ENCODE results near the gene FBXL7.

The FBXL7 gene

GRCh38 chr5:15499528-15500324, at the start of gene FBXL7:
Gene FBXL7 (plus strand): TSS chr5:15500180.
- DNase-seq: no peak

DNA sequence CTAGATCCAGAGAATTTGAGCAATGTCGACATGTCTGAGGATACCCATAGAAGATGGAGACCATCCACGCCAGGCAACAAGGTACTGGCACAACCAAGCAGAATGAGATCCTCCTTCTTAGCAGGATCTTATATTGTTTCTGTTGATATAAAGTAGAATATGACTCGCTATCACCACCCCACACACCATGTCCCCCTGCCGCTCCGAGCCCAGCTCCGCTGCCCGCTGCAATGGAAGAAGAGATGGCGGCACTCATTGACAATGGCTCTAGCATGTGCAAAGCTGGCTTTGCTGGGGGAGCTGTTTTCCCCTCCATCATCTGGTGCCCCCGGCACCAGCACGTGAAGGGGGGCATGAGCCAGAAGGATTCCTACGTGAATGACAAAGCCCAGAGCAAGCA, 49.5 kb upstream of the FBXL7 start:
- no peak for DNase-seq

- no peak for DNase-seq
These were observed 49.0 kb upstream of the FBXL7 start for GRCh38 chr5:15450949-15451348.

DNA sequence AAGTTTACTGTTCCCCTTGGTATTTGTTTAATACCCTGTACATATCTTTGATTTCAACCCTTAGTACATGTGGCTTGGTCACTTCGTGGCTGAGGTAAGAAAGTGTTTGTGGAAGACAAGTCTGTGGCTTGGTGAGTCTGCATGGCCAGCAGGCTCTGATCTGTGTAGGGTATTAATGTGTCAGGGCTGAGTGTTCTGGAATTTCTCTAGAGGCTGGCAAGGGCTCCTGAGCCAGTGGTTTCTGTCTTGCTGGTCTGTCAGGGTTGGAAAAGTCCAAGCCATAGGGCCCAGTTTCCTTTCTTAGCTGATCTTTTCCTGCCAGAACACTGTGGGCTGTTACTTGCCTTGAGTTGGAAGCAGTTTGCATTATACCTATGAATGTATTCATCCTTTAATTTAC, 48.0 kb upstream of the FBXL7 start:
- no peak for DNase-seq

DNA sequence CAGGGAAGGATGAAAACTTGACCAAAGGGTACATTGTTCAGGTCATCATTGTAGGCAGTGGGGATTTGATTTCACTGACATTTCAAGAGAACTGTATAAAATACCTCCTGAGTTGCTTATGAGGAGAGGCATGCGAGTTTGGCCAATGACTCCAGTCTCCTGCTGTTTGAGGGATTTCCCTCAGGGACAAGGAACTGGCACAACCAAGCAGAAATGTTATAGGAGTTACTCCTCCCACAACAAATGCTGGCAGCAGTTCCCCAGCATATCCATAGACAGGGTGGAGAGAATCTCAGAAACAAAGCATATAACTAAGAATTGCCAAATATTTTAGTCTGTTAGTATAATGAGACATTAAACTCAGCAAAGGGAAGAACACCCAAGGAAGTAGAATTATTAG, 47.2 kb upstream of the FBXL7 start:
- DNase-seq: no peak

- DNase-seq: no peak
These were observed 40.8 kb upstream of the FBXL7 start for GRCh38 chr5:15459200-15459599.

- DNase-seq: peak in 1 of 2 experiments; percentile 28
These were observed 36.6 kb upstream of the FBXL7 start for GRCh38 chr5:15463231-15463980.

GRCh38 chr5:15472116-15472515, 27.9 kb upstream of the FBXL7 start:
- DNase-seq: no peak

GRCh38 chr5:15474143-15474719, 25.7 kb upstream of the FBXL7 start:
- no peak for DNase-seq

GRCh38 chr5:15475367-15475766, 24.6 kb upstream of the FBXL7 start:
- DNase-seq: no peak

- DNase-seq: no peak
These were observed 23.0 kb upstream of the FBXL7 start for GRCh38 chr5:15476977-15477376.

GRCh38 chr5:15480436-15480835, 19.5 kb upstream of the FBXL7 start:
- no peak for DNase-seq

DNA sequence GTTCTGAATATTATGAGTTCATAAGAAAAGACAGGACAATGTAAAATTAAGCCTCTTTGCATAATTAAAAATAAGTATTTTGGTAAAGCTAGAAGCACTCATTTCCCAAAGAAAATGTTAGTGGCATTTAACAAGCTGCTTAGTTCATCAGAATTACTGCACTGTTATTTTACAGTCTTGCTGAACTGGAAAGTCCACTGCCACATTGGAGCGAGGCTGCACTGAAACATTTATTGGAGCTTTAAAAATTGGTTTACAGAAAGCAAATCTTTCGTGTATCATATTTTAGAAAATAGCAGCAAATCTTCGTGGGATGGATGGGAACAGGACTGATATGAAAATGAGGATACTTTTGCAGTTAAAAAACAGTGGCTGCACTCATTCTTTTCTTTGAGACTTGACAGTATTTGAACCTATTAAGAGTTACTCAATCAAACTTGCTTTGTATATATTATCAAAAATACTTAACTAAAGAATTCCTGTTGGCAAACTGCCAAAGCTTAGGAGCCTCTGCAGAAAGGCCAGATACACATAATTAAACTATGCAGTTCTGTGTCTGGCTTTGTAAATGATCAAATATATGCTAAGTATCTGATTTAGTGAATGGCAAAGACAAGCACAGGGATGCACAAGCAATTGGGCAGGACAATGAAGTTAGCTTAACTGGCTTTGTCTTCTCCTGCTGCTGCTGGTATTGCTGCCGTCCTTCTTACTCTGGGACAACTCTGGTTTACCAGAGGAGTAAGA, 16.5 kb upstream of the FBXL7 start:
- no peak for DNase-seq

- no peak for DNase-seq
These were observed 12.8 kb upstream of the FBXL7 start for GRCh38 chr5:15487228-15487627.

DNA sequence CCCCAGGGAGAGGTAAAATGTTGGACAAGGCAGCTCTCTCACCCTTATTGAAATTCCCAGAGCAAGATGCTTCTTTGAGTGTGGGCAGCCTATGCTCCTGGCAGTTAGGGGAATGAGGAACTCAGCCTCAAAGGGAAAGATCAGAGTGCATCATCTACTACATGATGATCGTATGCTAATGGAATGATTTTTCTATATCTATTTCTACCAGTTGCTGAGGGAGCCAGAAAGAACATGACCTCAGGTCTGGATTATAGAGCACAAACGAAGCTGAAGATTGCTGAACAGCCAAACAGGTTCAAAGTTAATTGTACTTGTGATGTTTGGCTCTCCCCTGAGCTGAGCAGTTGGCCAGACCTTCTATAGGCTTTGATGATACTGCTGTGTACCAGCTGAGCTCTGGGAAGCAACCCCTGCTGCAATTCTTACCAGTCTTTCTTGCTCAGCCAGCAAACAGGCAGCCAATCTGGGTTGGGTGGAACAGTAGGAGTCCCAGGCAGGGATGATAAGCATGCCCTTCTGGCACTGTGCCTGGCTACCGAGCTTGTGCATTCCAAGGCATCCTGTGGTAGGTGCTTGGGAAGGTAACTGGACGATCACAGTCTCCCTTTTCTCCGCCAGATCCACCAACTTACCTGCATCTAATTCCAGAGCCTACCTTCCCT, 10.3 kb upstream of the FBXL7 start:
- no peak for DNase-seq

DNA sequence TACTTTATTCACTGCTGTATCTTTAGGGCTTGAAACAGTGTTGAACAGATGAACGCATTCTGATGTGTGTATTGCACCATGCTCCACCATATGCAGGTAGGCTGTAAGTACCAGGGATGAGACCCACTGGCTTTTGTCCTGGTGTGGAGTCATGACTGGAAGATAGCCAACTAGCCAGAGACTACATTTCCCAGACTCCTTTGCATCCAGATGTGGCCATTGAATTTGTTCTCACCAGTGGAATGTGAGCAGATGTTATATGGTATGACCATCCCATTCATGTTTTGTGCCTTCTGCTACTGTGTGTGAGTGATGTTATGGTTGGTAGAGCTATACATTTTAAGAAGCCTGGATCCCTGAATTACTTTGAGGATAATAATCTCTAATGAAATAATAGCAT, 7.4 kb upstream of the FBXL7 start:
- no peak for DNase-seq

- no peak for DNase-seq
These were observed 6.5 kb upstream of the FBXL7 start for GRCh38 chr5:15493501-15493900.

DNA sequence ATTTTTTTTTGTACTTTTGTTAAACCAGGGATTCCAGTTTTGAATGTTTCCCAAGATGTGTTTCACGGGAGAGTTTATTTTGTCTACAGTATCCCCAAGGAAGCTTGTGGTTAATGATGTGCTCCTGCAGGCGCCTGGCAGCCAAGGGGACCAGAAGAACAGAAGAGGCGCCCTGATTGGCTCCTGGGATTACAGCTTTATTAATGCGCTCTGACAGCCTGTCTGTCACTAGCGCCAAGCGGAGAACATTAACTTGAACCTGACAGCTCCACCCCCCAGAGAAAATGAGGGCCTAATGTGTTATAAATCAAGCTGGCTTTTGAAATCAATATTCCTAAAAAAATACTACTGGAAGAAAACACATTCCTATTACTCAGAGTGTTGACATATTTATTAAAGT, 5.0 kb upstream of the FBXL7 start:
- DNase-seq: no peak

- no peak for DNase-seq
These were observed 3.1 kb upstream of the FBXL7 start for GRCh38 chr5:15496886-15497285.

DNA sequence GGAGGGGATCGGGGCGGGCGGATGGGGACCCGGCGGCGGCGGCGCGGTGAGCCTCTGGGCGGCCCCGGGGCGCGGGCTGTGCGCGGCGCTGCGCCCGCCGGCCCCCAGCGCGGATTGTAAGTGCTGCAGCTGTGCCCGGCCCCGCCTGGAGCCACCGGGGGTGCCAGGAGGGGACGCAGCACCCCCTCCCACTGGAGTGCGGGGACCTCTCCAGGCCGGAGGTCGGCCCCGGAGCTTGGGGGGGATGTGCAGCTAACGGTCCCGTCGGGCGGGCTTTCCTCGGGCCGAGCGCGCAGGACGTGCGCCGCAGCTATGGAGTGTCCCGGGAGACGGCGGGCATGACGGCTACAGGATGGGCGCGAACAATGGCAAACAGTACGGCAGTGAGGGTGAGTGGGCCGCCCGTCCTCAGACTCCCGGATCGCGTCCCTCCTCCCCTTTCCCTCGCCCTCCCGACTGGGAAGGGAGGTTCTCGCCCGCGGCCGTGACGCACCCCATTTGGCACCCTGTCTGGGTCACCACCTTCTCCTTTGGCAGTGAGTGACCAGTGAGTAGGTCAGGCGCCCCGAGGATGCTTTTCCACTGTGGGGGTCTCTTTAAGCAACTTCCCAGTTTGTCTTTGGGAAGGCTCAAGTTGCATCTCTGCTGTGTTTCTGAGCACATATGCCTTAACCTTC, 483 bp downstream of the FBXL7 start:
- no peak for DNase-seq

DNA sequence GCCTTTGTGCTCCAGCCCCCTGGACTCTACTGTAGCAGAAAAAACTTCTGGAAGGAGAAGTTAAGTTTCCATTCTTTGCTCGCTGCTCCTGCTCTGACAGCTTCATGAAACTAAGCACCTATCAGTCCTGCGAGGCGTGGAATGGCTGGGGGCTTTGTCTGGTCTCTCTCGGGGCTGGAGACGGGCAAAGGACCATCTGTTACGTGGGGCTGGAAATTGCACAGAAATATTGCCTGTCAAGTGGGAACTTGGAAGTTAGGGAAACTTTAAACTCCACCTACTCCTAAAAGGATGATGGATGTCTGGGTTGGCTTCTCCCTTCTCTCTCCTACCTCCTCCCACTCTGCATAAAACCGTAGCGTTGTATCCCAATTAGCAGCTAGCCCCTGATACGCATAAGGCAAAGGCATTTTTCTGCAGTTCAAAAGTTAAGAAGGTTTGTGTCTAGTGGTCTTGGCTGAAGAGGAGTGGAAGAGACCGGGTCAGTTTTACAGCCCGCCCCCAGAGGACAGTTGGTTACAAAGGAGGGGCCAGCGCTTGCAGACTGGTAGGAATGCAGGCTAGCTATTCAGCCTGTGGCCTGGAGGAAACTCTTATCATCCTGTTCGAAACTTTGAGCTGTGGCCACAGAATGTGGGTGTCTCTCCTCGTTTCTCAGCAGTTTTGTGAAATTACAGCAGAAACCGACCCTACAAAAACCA, 1.3 kb downstream of the FBXL7 start:
- DNase-seq: no peak

- no peak for DNase-seq
These were observed 2.2 kb downstream of the FBXL7 start for GRCh38 chr5:15502208-15502607.
